Left renal cortex interstitium (tissue), 4 donors: ENCODE data around the gene GRK5. TPM values are rescaled to one million over a fixed set of nuclear protein-coding genes. Genes with fewer than 3 reads are reported as not detected.

Experiments used
- DNase-seq, 4 donors: peaks; one replicate each; pipeline ENCODE4 v3.0.0-alpha.2; 2013; ENCODE audit warnings: low read depth in 4 of 4, low spot score in 2 of 4, missing footprints in 1 of 4
- polyA plus RNA-seq, 4 donors: library from polyadenylated mRNA; unstranded; fragments of 120-200 nt; gene quantifications; one replicate each; pipeline ENCODE4 v1.2.1, GENCODE V29; 2013; ENCODE audit not compliant: insufficient read length in 4 of 4

The GRK5 gene
- polyA plus RNA-seq, 4 donors: 15.0 to 17.4 (median 16.4) TPM

DNA sequence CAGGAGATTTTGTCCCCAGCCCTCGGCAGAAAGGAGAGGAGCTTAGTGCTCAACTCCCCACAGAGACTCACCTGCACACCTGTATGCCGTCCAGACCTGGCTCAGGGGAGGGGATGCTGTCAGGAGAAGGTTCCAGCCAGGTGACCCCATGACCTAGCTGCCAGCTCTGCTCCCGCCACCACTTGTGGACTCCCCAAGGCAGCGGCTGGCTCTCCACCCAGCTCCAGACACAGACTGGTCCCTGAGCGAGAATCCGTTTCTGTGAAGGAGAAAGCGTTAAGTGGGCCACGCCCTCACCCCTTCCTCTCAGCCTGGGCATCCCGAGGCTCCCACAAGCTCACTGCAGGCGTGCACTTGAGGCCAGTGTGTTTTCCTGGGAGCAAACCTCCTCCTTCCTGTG, 258.7 kb downstream of the GRK5 start:
- no peak for DNase-seq

DNA sequence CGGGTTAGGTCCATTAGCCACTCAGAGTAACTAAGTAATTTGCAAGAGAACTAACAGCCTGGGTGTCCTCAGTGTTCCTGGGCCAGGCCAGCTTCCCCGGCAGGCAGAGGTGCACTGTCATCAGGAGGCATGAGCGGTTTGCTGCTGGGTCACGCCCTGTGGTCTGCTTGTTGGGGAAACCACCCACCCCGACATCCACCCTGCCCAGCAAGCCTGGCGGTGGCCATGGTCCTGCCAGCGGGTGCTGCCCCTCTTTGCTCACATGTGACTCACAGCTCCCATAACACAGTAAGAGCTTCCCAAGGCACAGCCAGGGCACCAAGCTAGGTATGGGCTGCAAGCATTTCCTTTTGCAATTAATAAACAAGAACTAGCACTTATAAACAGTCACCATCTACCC, 259.3 kb downstream of the GRK5 start:
- no peak for DNase-seq

DNA sequence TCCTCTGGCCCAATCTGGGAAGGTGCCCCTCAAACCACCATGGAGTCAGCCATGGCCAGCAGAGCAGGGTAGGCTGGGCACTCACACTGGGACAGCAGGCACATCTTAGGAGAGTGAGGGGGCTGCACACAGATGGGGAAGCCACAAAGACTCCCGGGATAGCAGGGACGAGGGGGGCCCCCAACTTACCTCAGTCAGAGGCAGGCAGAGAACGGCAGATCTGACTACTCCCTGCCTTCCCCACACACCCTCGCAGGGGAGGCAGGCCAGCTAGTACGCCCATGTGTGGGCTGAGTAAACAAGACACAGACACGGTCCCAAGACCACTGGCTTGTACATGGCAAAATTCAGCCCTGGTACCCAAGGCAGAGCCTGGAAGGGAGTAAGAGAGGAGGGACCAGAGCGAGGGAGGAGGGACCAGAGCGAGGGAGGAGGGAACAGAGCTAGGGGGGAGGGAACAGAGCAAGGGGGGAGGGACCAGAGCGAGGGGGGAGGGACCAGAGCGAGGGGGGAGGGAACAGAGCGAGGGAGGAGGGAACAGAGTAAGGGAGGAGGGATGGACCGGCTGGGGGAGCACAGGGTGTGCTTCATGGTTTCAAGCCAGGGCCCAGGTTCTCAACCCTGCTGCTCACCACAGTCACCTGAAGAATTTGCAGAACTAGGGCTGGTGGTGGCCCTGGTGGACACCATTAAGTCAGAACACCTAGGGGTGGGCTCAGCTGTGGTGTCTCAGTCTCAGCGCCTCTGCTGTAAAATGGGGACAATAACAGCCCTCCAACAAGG, 261.4 kb downstream of the GRK5 start:
- no peak for DNase-seq

DNA sequence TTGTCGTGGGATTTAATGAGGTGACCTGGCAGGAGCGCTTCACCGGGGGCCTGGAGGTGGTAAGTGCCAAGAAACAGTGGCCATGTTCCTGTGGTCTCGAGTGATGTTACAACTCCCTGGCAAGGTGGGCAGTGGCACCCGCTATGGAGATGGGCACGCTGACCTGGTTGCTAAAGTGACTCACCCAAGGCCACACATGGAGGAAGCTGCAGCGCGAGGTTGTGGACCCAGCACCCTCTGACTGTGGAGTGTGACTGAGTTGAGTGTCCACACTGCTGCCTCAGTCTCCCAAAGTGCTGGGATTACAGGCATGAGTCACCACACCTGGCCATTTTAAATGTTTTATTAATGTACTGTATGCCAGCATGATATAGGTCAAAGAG, 261.9 kb downstream of the GRK5 start:
- no peak for DNase-seq

DNA sequence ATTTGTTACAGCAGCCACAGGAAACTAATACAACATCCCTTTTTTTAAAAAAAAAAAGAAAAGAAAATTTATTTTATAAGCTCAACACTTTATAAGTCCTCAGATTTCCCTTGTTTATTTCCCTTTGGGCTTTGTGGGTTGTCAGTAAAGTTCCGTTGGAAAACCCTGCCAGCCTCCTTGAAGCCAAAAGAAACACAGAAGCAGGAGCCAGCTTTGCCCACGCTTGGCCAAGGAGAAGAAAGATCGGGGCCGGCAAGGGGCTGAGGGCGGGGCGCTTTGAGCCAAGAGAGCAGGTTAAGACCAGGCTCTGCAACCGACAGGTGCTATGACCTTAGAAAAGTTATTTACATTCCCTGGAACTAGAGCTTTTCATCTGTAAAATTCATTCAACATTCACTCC, 262.5 kb downstream of the GRK5 start:
- DNase-seq: no peak

DNA sequence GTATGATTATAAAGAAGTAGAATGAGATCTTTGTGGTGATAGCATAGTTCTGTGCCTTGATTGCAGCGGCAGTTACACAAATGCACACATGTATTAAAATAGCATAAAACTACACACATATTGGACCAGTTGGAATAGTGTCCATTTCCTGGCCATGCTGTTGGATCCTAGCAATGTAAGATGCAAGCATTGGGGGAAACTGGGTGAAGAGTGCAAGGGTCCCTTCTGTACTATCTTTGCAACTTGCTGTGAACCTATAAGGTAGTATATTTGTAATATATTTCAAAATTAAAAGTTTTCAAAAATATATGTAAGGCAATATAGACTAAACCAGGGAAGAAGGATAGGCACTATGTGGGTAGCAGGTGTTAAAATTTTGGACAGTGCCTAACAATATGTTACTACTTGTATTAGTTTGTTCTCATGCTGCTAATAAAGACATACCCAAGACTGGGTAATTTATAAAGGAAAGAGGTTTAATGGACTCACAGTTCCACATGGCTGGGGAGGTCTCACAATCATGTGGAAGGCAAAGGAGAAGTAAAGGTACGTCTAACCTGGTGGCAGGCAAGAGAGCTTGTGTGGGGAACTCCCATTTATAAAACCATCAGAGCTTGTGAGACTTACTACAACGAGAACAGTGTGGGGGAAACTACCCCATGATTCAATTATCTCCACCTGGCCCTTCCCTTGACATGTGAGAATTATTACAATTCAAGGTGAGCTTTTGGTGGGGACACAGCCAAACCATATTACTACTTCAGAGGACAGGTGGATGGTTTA, 263.7 kb downstream of the GRK5 start:
- DNase-seq: no peak

DNA sequence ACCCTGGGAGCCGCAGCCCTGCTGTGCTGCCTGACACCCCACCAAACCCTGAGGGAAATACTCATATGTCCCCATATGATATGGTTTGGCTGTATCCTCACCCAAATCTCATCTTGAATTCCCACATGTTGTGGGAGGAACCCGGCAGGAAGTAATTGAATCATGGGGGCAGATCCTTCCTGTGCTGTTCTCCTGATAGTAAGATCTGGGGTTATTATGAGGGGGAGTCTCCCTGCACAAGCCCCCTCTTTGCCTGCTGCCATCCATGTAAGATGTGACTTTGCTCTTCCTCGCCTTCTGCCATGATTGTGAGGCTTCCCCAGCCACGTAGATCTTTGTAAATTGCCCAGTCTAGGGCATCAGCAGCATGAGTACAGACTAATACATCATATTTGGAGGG, 266.4 kb downstream of the GRK5 start:
- DNase-seq: no peak

DNA sequence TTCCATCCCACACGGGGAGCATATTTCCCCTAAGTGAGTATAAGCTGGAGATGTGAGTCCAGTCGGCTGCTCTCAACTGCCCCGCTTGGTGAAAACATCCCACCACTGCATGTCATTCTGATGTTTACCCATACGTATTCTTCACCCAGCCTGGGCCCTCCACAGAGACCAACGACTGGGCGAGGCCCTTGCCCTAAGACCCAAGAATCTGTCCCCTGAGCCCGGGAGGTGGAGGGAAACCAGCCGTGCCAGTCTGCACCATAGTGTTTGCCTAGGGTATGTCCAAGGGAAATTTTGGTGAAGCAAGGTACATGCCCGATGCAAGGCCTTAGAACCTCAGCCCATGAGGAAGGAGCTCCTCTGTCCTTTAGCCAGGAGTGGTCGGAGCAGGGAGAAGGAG, 267.2 kb downstream of the GRK5 start:
- no peak for DNase-seq

DNA sequence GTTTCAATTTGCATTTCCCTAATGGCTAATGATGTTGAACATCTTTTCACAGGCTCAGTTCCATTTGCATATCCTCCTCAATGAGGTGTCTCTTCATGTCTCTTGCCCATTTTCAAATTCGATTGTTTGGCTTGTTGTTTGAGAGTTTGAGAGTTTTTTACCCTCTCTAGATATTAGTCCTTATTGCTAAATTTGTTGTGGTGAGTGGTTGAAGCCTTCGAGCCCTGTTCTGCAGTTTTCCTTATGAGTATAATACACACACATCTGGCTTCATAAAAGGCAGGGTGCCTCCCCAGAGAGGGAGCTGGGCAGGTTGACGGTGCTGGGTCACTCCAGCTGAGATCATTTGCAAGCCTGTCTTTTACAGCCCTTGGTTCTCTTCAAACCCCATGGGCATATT, 270.1 kb downstream of the GRK5 start:
- no peak for DNase-seq

DNA sequence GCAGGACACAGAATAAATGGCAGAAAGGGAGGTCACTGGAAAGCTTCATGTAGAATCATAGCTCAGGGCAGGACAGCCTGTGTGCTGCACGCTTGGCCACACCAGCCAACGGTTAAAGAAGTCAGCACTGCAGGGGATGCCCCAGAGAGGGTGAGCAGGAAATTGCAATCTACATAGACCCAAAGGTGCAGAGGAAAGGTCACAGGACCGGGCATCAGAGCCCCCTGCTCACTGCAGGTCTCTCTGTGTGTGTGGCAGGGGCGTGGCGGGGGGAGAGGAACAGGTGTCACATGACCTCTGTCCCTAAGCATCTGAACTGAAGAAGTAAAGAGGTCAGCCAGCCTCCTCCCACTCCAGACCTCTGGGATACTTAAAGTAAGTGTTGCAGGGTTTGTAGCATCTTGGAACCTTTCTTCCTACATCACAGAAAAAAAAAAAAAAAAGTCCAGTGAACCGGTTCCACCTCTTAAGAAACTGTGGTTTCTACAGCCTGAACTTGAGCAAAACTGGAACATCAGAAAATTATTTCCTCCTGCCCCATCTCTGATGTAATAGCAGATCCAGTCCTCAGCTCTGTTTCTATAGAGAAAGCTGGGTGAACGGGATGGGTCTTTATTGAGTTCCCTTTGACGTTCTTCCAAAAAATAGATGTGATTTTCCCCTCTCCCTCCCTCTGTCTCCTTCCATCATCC, 270.9 kb downstream of the GRK5 start:
- DNase-seq: no peak

DNA sequence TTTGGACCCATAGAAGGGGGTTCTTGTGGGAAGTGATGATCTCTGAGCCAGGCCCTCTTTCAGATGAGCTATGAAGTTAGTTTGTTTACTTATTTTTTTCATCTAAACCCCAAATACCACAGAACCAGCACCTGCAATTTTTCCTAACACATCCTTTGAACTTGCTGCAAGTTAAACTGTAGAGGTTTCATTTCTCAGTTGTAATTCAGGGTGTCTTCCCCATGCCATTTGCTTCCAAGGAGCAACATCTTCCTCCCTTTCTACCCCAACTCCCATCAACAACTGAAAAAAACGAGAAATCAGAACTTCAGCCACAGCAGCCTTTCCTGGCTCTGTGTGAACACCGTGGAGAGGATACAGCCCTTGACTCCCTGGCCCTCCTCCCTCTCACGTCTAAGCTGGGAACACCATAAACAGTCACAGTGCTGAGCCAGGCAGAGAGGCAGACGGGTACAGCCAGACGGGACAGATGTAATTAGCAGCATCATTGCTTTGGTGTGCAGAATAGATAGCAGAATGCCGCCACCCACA, 271.5 kb downstream of the GRK5 start:
- DNase-seq: no peak

DNA sequence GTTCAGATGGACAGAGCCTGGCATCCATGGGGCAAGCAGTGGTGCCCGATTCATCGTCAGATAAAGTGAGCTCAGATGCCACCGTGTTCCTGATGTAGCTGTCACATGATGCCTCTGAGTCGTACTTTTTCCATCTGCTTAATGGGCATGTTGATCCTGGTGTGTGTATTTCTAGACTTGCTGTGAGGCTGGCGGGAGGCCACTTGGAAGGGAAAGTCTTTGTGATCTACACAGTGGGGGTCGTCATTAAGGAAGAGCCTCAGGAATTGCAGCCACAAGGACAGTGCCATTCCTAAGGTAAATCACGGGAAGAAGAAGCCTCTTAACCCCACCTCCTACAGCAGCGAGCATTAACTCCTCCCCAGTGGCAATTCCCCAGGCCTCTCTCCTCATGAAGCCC, 272.2 kb downstream of the GRK5 start:
- no peak for DNase-seq

DNA sequence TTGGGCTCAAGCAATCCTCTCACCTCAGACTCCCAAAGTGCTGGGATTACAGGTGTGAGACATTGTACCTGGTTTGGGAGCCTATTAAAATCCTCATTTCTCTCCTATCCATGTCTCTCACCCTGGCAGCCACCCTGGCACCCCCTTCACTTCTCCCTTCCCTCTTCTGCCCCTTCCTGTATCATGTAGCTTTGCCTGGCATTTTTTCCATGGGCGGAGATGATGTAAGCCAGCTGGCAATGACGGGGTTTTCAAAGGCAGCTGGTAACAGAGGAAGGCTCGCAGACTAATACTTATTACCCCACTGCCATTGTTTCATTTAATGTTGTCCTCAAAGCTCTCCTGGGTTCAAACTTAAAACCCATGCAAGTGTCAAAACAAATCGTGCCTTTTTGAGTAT, 273.3 kb downstream of the GRK5 start:
- no peak for DNase-seq

DNA sequence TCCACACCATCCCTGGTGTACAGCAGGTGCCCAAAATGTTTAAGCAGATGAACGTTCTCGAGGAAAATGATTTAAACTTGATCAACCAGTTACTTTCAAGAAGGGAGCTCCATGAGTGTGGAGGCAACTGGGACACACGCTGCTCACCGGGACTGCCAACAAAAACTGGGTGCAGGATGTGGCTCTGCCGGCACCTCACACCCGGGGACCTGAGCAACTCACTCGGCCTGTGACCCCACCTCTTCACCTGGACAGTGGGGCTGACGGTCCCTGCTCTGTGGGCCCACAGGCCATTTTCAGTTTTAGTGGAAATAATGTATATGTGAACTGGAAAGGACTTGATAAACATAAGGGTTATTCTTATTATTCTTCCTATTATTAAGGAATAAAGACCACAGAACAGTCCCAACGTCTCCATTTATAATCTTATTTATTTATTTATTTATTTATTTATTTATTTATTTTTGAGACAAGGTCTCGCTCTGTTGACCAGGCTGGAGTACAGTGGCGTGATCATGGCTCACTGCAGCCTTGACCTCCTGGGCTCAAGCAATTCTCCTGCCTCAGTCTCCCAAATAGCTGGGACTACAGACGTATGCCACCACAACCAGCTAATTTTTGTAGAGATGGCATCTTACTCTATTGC, 274.5 kb downstream of the GRK5 start:
- DNase-seq: no peak

DNA sequence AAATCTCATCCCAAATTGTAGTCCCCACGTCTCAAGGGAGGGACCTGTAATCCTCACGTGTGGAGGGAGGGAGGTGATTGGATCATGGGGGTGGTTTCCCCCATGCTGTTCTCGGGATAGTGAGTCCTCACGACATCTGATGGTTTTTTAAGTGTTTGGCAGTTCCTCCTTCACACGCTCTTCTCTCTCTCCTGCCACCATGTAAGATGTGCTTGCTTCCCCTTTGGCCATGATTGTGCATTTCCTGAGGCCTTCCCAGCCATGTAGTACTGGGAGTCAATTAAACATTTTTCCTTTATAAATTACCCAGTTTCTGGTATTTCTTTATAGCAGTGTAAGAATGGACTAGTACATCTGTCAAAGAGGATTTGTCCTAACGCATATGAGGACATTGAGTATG, 275.6 kb downstream of the GRK5 start:
- no peak for DNase-seq

DNA sequence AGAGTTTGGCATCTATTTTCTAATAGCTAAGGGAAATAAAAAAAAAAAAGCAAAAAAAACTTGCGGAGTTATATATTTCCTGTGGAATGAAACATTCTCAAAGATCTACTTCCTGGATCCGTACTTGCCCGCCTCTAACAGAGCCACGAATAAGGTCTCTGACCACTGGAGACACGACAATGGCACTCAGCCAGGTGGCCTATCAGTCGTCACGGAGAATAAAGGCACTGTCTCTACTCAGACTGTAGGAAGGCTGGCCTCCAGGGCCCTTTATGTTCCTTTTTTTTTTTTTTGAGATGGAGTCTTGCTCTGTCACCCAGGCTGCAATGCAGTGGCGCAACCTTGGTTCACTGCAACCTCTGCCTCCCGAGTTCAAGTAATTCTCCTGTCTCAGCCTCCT, 276.5 kb downstream of the GRK5 start:
- DNase-seq: no peak

DNA sequence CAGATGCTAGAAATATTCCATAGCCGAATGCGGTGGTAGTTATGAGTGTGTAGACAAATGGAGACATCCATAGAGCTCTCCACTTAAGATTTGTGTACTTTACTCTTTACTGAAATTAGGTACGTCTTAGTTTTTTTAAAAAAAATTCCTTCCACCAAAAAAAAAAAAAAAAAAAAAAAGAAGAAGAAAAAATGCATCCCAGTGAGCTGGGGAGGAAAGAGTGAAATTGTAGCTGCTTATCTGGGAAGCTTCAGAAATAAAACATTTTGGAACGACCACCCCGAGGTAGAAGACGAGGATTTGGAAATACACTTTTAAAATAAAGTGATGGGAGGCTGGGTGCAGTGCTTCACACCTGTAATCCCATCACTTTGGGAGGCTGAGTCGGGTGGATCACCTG, 281.3 kb downstream of the GRK5 start:
- DNase-seq: no peak

DNA sequence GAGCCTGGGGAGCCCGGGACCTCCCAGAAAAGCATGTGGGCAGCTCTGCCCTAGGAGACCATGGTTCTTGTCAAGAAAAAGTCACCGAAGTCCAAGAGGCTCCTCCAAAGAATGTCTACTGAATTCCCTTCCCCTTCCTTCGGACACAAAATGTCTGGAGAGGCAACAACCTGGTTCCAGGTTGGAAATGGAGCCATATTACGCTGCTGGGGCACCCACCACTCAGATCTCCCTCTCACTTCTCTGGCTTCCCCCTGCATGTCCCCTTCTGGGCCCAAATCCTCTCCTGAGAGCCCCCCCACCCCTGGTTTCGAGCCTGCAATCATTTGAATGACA, 282.6 kb downstream of the GRK5 start:
- no peak for DNase-seq

DNA sequence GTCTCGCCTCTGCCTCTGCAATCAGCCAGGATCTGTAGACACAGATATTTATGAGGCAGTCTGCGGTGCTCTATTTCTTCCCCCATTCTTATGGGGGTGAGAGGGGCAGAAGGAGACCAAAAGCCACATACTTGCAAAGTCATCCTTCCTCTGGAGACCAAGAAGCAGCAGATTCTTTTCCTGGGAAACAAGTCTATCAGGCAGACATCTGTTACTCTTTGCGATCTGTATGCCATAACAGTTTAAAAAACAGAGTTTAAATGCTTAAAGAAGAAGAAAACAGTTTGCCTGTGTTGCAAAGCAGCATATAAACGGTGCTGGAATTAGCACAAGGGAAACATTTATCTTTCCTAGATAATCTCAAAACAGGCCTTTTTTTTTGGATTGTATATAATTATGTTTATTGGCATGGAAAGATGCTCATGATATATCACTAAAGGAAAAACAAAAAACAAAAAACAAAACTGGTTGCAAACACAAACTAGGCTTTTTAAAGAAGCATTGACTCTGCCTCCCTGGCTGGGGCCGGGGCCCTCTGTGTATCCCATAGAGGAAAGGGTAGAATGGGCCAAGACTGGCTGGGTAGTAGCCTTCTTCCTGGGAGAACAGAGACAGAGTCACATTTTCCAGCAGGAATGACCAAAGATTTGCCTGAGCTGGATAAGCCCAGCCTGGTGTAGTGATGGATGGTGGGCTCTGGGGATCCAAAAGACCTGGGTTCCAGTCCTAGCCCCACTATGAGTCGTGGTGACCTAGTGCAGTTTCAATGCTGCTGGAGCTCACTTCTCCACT, 284.8 kb downstream of the GRK5 start:
- DNase-seq: no peak

DNA sequence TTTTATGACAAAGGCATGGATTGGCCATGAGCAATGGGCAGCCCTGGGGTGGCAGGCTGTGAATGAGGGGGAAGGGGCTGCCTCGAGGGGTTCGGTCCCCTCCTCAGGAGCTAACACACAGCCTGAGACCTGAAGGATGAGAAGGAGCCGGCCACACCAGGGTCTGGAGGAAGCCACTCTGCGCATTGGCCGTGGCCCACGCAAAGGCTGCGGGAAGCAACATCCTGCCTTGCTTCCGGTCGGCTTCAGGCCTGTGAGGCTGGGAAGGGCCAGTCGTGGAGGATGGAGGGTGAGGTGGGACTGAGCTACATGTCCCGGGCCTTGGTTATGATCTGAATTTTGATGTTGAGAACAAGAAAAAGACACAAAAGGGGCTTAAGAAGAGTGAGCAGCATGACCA, 285.8 kb downstream of the GRK5 start:
- no peak for DNase-seq
